Activated T-helper 9 cell treated with anti-CD3 and anti-CD28 coated beads, Interleukin-2, amount 50 U/mL, for 16 hours (primary cell): ENCODE results near the gene RASAL3.
A peak's percentile ranks its signal among the peaks of the same experiment; 100 is the strongest.
"Not testable (repeated sequence)": the region's sequence is repeated elsewhere in the genome, so short reads cannot be mapped to it uniquely, and the experiment has no call there.

Source experiments
- DNase-seq: peaks from one replicate; pipeline ENCODE4 v3.0.0-alpha.2; 2020; ENCODE audit warnings: low read depth

RASAL3 gene

GRCh38 chr19:15473821-15474220 lies 9.5 kb upstream of the RASAL3 start:
- not testable (repeated sequence) for DNase-seq

- DNase-seq, result no peak
Observed at GRCh38 chr19:15471639-15472101, 7.3 kb upstream of the RASAL3 start.

- DNase-seq, result no peak
Observed at GRCh38 chr19:15469513-15470297, 5.4 kb upstream of the RASAL3 start.

- no peak for DNase-seq
Observed at GRCh38 chr19:15468675-15469512, 4.5 kb upstream of the RASAL3 start.

GRCh38 chr19:15467734-15468214 lies 3.4 kb upstream of the RASAL3 start:
- DNase-seq, result no peak

GRCh38 chr19:15466851-15467733 lies 2.7 kb upstream of the RASAL3 start:
- peak; percentile 39 for DNase-seq

- peak; percentile 64 for DNase-seq
Observed at GRCh38 chr19:15463861-15464371, 428 bp downstream of the RASAL3 start.

GRCh38 chr19:15461694-15462093 lies 2.6 kb downstream of the RASAL3 start:
- DNase-seq, result no peak

- DNase-seq, result no peak
Observed at GRCh38 chr19:15457701-15458484, 6.5 kb downstream of the RASAL3 start.

- no peak for DNase-seq
Observed at GRCh38 chr19:15456871-15457700, 7.3 kb downstream of the RASAL3 start.

- no peak for DNase-seq
Observed at GRCh38 chr19:15456441-15456840, 7.9 kb downstream of the RASAL3 start.

GRCh38 chr19:15455996-15456395 lies 8.3 kb downstream of the RASAL3 start:
- DNase-seq, result no peak

GRCh38 chr19:15453906-15454860 lies 10.2 kb downstream of the RASAL3 start:
- no peak for DNase-seq

- DNase-seq, result no peak
Observed at GRCh38 chr19:15453091-15453578, 11.2 kb downstream of the RASAL3 start.

- no peak for DNase-seq
Observed at GRCh38 chr19:15452111-15453047, 12.0 kb downstream of the RASAL3 start.

GRCh38 chr19:15450528-15450890 lies 13.8 kb downstream of the RASAL3 start:
- no peak for DNase-seq
